Fibroblast of skin of left biceps (primary cell): Measurements from ENCODE around the gene CILP2.
A peak's percentile ranks its signal among the peaks of the same experiment; 100 is the strongest.

Experiments
- DNase-seq, 2 experiments: peaks; one replicate each; pipeline ENCODE4 v3.0.0-alpha.2; 2013; ENCODE audit warnings: low read depth in 2 of 2

The CILP2 gene

DNA sequence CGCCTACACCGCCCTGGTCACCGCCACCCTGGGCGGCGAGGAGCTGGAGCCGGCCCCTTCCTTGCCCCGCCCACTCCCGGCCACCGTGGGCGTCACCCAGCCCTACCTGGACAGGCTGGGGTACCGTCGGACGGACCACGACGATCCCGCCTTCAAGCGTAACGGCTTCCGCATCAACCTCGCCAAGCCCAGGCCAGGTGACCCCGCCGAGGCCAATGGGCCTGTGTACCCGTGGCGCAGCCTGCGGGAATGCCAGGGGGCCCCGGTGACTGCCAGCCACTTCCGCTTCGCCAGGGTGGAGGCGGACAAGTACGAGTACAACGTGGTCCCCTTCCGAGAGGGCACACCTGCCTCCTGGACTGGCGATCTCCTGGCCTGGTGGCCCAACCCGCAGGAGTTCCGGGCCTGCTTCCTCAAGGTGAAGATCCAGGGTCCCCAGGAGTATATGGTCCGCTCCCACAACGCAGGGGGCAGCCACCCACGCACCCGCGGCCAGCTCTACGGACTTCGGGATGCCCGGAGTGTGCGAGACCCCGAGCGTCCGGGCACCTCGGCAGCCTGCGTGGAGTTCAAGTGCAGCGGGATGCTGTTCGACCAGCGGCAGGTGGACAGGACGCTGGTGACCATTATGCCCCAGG, 7.0 kb downstream of the CILP2 start:
- no peak for DNase-seq

DNA sequence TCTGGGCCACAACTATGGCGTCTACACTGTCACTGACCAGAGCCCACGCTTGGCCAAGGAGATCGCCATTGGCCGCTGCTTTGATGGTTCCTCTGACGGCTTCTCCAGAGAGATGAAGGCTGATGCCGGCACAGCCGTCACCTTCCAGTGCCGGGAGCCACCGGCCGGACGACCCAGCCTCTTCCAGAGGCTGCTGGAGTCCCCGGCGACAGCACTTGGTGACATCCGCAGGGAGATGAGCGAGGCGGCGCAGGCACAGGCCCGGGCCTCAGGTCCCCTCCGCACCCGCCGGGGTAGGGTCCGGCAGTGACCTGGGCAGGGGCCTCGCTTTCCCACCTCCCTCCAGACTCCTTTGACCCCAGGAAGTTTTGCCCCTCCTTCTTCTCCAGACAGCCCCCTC, 7.6 kb downstream of the CILP2 start:
- DNase-seq: no peak

DNA sequence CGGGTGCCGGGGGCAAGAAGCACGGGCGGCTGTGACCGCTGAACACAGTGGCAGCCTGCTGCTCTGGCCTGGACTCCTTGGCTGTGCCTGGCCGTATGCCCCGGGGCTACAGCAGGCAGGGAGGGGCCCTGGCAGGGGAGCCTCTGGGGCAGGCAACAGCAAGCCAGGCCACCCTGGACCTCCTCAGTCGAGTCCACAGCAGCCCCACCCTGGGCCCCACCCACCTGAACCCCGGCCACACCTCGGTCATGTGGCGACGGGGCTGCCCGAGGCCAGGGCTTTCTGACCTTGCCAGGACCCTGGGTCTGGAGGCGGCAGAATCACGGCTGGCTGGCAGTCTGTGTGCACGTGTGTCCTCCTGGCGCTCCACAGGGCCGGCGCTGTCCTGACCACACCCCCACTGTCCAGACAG, 8.7 kb downstream of the CILP2 start:
- no peak for DNase-seq

DNA sequence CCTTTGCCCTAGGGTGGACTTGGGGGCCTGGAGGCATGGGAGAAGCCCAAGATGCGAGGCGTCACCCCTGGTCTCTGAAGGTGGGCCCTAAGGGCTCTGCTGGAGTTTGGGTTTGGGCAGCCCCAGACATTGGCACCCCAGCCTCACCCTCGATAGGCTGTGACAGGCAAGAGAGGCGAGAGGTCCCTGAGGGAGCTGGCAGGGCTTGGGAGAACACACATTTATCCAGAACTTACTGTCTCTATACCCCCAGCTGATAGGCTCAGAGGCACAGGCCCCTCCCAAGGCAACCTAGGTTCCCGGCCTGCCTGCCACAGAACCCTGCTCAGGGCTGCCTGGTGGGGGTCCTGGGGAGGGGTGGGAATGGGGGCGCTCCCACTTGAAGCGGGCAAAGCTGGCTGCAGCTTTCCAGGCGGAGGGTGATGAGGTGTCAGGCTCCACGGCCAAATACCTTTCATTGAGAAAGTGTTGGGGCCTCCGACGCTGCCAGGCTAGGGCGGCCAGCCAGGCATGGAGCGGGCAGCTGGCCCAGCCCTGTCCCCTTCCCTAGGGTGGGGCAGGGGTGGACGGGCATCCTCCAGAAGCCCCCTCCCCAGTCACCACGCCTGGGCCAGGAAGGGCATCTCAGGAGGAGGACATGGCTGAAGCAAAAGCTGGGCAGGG, 9.7 kb downstream of the CILP2 start:
- DNase-seq: no peak

DNA sequence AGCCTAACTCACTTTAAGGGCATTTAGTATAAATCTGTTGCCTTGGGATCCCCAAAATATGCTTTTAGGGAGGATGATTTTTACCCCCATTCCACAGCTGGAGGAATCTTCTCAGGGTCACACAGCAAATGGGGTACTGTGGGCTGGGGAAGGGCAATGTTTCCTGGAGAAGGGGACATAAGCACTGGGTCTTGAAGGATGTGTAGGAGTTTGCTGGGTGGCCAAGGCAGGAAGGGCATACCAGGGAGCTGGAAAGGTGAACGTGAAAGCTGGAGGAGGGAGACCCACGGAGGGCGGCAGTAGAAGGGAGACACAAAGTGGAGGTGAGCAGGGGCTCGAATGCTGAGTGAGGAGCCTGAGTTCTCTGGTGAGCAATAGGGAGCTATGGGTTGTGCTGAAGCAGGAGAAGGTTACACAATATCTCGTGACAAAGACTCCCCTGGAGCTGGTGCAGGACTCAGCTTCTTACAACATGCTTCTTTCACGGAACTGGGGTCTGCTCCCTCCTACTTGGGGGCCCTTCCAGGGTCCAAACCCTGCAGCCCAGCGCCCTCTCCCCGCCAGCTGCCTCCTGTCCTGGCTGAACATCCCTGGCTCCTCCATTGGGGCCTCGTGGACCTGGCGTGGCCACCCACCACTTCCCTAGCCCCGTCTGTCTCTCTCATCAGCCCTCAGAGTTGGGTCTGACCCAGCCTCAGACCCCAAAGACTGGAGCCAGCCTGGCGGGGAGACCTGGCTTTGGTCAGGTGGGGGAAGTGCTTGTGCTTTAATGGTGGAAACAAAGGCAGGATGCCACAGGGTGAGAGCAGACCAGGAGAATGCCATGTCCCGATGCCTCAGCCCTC, 11.1 kb downstream of the CILP2 start:
- no peak for DNase-seq

DNA sequence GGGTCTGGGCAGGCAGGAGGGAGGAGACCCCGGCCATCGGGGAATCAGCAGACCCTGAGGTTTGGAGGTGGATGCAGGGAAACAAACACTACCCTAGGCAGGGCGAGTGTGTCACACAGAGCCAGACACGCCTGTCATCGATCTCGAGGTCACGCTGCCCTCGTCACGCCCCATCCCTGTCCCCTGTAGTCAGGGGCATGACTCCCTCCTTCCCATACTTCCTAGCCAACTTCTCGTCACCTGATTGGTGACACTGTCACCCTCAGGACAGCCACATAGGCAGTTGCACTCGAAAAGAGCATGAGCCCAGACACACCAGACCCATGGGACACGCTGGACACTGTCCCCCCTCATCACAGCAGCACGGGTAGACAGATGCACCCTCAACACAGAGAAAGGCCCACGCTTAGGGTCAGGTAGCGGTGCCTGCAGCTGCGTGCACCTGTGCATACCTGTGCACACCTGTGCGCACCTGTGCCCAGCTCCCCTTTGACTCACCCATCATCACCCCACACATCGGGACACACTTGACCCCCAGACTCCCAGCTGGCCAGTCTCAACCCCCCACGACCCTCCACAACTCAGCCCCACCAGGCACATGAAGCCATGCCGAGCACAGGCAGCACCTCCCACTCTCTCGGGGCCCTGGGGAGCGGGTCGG, 11.9 kb downstream of the CILP2 start:
- no peak for DNase-seq

DNA sequence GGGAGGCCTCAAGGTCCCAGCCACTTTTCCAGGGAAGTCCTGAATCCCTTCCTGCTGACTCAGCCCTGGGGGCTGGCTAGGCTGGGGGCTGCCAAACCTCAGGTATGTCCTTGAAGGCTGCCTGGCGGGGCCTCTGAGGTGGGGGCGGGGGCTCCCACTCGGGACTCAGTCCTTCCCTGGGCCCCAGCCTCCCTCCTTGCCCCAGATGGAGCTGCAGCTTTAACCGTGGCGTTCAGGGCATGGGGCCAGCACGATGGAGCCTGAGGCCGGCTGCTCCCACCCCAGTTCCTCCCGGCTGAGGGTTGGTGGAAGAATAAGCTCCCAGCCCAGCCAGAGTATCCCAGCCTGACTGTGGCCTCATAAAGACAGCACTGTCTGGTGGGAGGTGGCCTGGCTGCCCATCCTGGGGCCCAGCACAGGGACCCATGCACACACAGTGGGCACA, 12.4 kb downstream of the CILP2 start:
- DNase-seq: peak; percentile 74 to 75

DNA sequence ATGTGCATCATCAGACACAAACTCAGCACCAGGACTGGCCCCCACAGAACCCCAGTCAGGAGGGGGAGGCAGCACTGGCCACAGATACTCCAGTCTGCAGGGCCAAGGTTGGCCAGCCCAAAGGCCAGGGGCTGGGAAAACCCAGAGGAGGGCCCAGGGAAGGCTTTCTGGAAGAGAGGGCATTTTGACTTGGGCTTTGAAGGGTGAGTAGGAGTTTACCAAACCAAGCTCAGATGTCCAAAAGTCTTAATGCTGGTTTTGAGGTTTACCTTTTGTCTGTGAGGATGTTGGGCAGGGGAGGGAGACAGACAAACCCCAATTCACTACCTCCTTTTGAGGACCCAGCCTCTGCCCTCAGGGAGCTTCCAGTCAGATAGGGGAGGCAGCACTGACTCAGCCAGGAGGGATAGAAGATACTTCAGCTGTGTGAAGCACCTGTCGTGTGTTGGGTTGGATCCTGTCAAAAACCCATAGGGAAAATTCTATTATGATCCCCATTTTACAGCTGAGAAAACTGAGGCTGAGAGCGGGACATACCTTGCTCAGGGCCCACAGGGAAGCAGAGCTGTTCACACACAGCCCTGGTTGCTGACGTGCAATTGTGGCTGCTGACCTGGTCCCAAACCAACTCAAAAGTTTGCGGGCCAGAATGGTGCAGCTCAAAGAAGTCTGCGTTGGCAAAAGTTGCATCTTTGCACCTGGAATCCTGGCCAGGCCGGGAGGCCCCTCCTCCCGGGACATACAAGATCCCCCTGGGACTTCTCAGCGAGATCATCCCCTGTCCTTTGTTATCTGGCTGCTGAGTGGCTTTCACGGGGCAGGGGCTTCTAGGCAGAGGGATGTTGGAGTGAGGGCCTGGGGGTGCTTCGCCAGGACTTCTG, 13.1 kb downstream of the CILP2 start:
- DNase-seq: no peak

DNA sequence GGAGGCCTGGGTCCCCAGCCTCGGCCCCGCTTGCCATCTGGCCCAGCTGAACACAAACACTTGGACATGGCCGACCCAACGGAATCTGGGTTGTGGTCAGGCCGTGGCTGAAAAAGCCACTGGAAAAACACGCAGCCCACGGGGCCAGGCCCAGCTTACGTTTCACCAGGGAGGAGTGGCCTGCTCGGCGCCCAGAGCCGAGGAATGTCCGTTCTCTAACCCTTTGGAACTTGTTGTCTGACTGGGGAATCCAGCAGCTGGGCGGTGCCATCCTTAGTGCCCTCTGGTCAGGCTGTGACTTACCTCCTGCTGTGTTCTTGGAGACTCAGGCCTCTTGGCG, 13.8 kb downstream of the CILP2 start:
- DNase-seq: no peak

DNA sequence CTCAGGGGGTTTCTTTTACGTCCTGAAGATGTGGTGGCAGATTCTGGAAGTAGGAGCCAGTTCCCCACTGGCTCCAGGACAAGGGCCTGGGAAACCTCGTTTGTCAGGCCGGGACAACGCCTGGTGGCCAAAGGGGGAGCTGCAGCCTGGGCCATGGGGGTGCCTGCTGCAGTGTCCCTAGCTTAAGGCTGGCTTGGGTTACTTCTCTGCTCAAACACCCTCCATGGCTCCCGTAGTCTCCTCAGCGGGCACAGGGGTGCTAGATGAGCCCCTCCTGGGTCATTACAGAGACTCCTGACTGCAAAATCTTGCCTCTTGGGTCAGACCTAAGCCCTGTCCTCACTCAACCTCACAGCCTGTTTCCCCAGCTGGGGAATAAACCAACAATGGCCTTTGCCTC, 14.7 kb downstream of the CILP2 start:
- no peak for DNase-seq

DNA sequence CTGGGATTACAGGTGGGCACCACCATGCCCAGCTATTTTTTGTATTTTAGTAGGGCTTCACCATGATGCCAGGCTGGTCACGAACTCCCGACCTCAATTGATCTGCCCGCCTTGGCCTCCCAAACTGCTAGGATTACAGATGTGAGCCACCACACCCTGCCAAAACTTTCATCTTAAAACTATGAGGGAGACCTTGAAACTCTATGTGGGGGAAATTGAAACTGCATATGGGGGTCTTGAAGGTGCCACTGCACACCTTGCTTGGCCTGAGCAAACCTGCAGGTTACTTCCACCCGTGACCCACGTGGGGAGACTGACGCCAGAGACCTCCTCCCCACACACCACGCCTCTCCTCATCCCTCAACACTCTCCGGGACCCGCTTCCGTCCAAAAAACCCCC, 15.6 kb downstream of the CILP2 start:
- DNase-seq: no peak

DNA sequence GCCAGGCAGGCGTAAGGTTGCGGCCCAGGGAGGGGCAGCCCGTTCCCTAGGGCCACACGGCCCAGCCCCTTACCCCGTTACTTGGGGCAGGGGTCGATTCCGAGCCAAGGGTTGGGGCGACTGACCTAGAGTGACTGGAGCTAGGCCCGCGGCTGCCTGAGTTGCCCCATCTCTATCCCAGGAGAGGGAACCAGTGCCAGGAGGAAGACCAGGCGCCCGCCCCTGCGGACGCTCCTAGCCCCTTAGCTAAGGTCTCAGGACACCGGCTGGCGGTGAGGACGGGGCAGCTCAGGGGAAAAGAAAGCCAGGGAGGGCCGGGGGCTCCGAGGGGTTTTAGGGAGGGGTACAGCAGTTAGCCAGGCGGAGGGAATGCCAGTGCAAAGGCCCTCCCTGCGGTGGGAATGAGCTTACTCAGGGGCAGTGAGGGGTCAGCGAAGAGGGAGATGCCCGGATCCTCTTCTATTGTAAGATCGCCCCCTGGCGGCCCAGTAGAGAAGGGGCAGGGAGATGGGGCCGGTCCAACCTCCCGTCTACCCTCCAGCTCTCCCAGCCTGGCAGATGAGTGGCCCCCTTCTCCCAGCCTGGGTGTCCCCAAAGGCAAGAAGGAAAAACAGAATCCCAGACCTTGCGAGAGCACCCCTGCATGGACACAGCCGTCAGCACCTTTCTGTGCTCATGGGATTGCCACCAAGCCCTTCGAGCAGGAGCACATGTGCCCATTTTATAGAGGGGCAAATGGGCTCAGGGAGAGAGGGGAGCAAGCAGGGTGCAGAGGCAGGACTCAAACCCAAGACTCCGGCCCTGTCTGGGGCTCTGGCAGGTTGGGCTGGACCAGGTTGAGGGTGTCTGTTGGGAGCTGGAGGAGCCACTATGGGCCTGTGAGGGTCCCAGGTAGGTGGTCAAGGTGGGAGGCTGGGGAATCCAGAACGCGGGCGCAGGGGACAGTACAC, 16.3 kb downstream of the CILP2 start:
- DNase-seq: no peak

DNA sequence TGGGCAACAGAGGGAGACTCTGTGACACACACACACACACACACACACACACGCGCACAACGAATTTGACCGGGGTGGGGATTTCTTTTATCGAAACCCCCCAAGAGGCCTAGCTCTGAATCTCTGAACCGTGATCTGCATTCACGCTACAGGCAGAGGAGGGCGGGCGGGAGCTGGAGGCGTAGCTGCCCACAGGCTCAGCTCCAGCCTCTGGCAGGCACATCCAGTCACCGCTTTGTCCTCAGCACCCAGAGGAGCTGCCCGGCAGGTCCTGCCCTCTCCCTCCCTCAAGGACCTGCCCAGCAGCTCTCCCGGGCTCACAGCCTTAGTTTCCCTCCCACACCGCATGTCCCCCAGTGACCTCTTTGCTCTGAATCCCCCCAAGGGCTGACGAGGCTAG, 20.0 kb downstream of the CILP2 start:
- no peak for DNase-seq

DNA sequence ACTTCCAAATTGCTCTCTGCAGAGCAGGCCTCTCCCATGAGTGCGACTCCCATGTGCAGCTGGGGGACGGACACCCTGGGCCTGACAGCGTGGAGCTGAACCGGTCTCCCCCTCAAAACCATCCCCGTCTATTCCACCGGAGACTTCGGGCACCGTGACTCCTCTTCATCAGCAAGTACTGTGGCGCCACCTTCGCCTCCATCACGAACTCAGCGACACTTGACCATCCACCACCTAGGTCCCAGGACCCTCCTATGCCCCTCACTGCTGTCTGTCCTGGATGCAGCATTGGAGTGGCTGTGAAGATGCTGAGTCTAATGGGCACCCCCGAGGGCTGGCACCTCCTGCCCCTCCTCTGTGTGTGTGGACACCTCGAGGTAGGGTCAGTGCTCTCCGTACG, 20.6 kb downstream of the CILP2 start:
- no peak for DNase-seq

DNA sequence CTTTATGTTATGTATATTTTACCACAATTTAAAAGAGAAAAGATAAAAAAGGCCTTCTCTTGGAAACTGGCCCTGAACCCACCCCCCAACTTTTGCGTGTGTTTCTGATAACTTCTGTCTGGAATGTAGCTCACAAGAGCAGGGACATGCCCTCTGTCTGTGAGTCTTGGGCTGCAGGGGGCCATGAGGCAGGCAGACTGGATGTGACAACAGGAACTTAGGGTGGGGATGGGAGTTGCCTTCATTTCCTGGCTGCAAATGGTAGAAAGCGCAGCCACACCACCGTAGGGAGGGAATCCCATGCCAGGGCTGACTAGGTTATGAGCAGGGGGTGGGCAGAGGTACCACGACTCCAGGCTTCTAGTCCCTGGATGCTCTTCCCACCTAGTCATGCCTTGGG, 21.9 kb downstream of the CILP2 start:
- DNase-seq: no peak

DNA sequence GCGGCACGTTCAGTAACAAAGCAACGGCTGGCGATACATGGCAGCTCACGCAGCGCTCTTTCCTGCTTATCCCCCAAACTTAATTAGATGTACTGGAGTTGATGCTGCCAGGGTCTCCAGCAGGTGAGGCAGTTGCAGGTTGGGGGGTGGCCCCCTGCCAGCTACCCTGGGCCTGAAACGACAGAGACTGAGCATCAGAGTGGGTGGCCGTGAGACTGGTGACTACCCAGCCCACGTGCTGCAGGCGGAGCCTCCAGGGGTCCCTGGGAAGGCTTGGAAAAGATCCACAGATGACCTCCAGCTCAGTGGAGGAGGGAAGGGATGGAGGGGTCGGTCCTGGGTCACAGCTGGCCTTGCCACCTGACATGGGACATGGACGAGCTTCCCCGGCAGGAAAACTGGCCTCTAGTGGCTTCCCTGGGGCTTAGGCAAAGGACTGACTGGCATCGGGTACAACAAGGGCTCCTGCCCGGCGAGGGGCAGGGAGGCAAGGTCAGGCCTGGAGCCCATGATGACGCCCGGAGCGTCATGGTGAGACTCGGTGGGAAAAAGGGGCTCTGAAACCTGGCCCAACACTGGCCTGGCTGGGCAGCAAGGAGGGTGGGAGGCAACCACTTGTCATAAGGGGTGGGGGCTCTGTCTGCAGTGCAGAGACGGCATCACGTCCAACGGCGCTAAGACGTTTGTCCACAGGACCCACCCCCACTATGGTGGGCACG, 24.0 kb downstream of the CILP2 start:
- no peak for DNase-seq

DNA sequence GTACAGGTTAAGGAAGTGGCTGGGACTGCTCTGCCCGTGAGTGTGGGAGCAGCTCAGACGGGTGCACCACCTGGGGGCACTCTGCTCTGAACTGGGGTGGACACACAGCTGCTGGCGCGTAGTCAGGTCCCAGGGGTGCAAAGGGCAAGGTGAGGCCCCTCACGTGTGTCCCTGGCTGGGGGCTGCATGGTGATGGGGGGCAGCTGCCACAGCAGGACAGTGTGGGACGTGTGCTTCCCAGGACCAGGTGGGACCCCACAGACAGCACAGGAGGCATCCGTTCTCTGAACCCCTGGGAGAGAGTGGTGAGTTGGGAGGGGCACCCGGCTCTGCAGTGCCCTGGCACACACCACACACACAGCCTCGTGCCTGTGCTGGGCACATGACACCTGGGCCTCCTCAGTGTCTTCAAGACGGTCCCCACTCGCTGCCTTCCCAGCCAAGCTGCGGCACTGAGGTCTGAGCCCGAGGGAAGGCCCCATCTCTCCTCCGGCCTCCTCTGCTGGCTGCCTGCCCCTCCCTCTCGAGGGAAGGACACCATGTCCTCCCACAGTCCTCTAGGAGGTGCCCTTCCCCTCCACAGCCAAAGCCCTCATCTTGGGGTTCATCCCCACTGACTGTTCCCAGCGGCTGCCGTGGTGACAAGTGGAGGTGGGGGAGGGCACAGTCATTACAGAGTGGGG, 24.7 kb downstream of the CILP2 start:
- no peak for DNase-seq

DNA sequence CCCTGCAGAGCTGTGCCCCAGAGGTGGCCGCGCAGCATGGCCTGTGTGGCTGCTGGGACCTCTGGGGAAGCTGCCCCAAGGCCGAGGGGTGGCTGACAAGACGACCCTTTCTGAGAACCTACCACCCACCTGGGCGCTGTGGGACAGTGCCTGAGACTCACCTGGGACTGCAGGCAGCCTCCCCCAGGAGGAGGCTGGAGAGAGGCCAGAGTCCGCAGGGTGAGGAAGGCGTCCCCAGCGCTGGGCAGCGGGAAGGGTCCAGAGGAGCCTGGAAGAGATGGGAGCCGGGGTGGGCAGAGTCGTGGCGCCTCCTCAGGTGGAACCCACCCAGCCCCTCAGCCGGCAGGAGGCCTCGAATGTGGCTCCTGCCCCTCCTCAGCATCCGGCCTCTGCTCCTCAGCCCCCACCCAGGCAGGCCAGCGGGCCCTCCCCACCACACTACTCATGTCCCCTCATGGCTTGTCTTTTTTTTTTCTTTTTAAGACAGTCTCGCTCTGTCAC, 25.3 kb downstream of the CILP2 start:
- no peak for DNase-seq

DNA sequence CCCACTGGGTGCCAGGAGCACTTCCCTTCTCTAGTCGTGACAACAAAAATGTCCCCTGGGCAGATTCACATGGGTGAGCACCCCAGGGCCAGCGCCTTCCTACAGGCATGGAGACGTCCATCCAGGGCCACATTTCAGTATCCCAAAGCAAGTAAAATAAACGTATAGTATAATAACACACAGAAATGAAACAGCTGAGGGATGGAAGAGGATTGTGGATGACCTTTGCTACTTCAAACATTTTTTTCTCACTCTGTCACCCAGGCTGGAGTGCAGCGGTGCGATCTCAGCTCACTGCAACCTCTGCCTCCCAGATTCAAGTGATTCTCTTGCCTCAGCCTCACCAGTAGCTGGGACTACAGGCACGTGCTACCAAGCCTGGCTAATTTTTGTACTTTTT, 28.2 kb downstream of the CILP2 start:
- no peak for DNase-seq
